Mononuclear cell (primary cell): ENCODE results near the gene BDNF. TPM values are rescaled to one million over a fixed set of nuclear protein-coding genes. Genes with fewer than 3 reads are reported as not detected.

ENCODE experiments used
- H3K27me3 ChIP-seq: 2 replicates; pipeline ENCODE4 v1.6.0; 2011; ENCODE audit warnings: low read length, control low read depth; ENCODE audit not compliant: insufficient read depth
- H3K4me1 ChIP-seq: 2 replicates; pipeline ENCODE4 v1.5.1; 2011; ENCODE audit warnings: mild to moderate bottlenecking, low read length, control low read depth; ENCODE audit not compliant: insufficient read depth
- H3K4me3 ChIP-seq: 2 replicates; pipeline ENCODE4 v1.5.1; 2011; ENCODE audit warnings: mild to moderate bottlenecking, low read length, moderate library complexity
- H3K9me3 ChIP-seq: 2 replicates; pipeline ENCODE4 v1.5.1; 2011; ENCODE audit warnings: low read depth, mild to moderate bottlenecking, control low read depth, low read length
- total RNA-seq: library from RNA; depleted of rRNA; stranded (reverse); fragments of >200 nt; gene quantifications from one replicate; pipeline ENCODE4 v1.2.3, GENCODE V29; 2012

Gene BDNF
- total RNA-seq, 1 donor = under 0.01 TPM

GRCh38 chr11:27717801-27718229 is 17.6 kb upstream of the BDNF start:
- H3K9me3 ChIP-seq = no peaks in the 10 kb centered on the region
- H3K4me3 ChIP-seq = no peak overlapping the region
- no peaks in the 10 kb centered on the region for H3K4me1 ChIP-seq
- H3K27me3 ChIP-seq = peaks cover 71% of the 10 kb centered on the region

GRCh38 chr11:27717377-27717776 is 17.1 kb upstream of the BDNF start:
- Histone ChIP-seq H3K9me3 (no peaks in the 10 kb centered on the region), H3K4me1 (no peaks in the 10 kb centered on the region), H3K27me3 (peaks cover 68% of the 10 kb centered on the region)

GRCh38 chr11:27716835-27717234 is 16.6 kb upstream of the BDNF start:
- Histone ChIP-seq H3K4me1 (no peaks in the 10 kb centered on the region), H3K27me3 (peaks cover 63% of the 10 kb centered on the region), H3K9me3 (no peaks in the 10 kb centered on the region), H3K4me3 (no peak overlapping the region)

More at GRCh38 chr11:27717377-27717776, 17.1 kb upstream of the BDNF start:
- H3K4me3 ChIP-seq = no peak overlapping the region

GRCh38 chr11:27716216-27716615 is 16.0 kb upstream of the BDNF start:
- Histone ChIP-seq H3K4me3 (no peak overlapping the region), H3K27me3 (peaks cover 57% of the 10 kb centered on the region), H3K9me3 (no peaks in the 10 kb centered on the region), H3K4me1 (no peaks in the 10 kb centered on the region)

GRCh38 chr11:27711725-27712124 is 11.5 kb upstream of the BDNF start:
- no peak overlapping the region for H3K4me3 ChIP-seq
- peaks cover 18% of the 10 kb centered on the region for H3K27me3 ChIP-seq
- H3K4me1 ChIP-seq = no peaks in the 10 kb centered on the region
- H3K9me3 ChIP-seq = no peaks in the 10 kb centered on the region

- Histone ChIP-seq H3K27me3 (peaks cover 21% of the 10 kb centered on the region), H3K4me3 (no peak overlapping the region), H3K9me3 (no peaks in the 10 kb centered on the region), H3K4me1 (no peaks in the 10 kb centered on the region)
These were observed 10.3 kb upstream of the BDNF start for GRCh38 chr11:27710536-27710935.

GRCh38 chr11:27707676-27708075 is 7.4 kb upstream of the BDNF start:
- H3K4me1 ChIP-seq = no peaks in the 10 kb centered on the region
- peaks cover 27% of the 10 kb centered on the region for H3K27me3 ChIP-seq
- H3K9me3 ChIP-seq = no peaks in the 10 kb centered on the region

GRCh38 chr11:27705873-27706820 is 5.9 kb upstream of the BDNF start:
- no peaks in the 10 kb centered on the region for H3K9me3 ChIP-seq
- H3K4me1 ChIP-seq = peaks cover 7% of the 10 kb centered on the region
- no peak overlapping the region for H3K4me3 ChIP-seq
- peaks cover 42% of the 10 kb centered on the region for H3K27me3 ChIP-seq

More at GRCh38 chr11:27707676-27708075, 7.4 kb upstream of the BDNF start:
- no peak overlapping the region for H3K4me3 ChIP-seq

- Histone ChIP-seq H3K27me3 (peaks cover 64% of the 10 kb centered on the region), H3K4me1 (peaks cover 12% of the 10 kb centered on the region), H3K9me3 (no peaks in the 10 kb centered on the region), H3K4me3 (no peak overlapping the region)
These were observed 3.2 kb upstream of the BDNF start for GRCh38 chr11:27703481-27703880.

GRCh38 chr11:27702811-27703210 is 2.6 kb upstream of the BDNF start:
- H3K27me3 ChIP-seq = peaks cover 70% of the 10 kb centered on the region
- no peaks in the 10 kb centered on the region for H3K9me3 ChIP-seq
- peaks cover 12% of the 10 kb centered on the region for H3K4me1 ChIP-seq
- no peak overlapping the region for H3K4me3 ChIP-seq

- peaks cover 83% of the 10 kb centered on the region for H3K27me3 ChIP-seq
- H3K9me3 ChIP-seq = no peaks in the 10 kb centered on the region
- H3K4me1 ChIP-seq = peaks cover 12% of the 10 kb centered on the region
- no peak overlapping the region for H3K4me3 ChIP-seq
These were observed 1.3 kb upstream of the BDNF start for GRCh38 chr11:27701355-27702105.

GRCh38 chr11:27699926-27700350 is 317 bp downstream of the BDNF start:
- no peaks in the 10 kb centered on the region for H3K9me3 ChIP-seq
- peaks cover 93% of the 10 kb centered on the region for H3K27me3 ChIP-seq
- no peak overlapping the region for H3K4me3 ChIP-seq
- peaks cover 12% of the 10 kb centered on the region for H3K4me1 ChIP-seq

GRCh38 chr11:27699242-27699925 is 871 bp downstream of the BDNF start:
- no peaks in the 10 kb centered on the region for H3K9me3 ChIP-seq
- H3K4me3 ChIP-seq = no peak overlapping the region
- H3K4me1 ChIP-seq = peaks cover 12% of the 10 kb centered on the region
- peaks cover 91% of the 10 kb centered on the region for H3K27me3 ChIP-seq

- Histone ChIP-seq H3K4me3 (no peak overlapping the region), H3K4me1 (peaks cover 12% of the 10 kb centered on the region), H3K9me3 (no peaks in the 10 kb centered on the region), H3K27me3 (peaks cover 86% of the 10 kb centered on the region)
These were observed 1.4 kb downstream of the BDNF start for GRCh38 chr11:27698872-27699241.
